K562 (cell line): ENCODE results near the gene PSAP. TPM values are rescaled to one million over a fixed set of nuclear protein-coding genes. Genes with fewer than 3 reads are reported as not detected.
"Not testable (repeated sequence)": the region's sequence is repeated elsewhere in the genome, so short reads cannot be mapped to it uniquely, and the experiment has no call there.

Experiments used
- ASH1L ChIP-seq: fragments of 450-650 bp; IDR thresholded peaks from 2 replicates; pipeline ENCODE4 v1.6.1; 2018; ENCODE audit warnings: borderline replicate concordance, mild to moderate bottlenecking, low read depth; ENCODE audit not compliant: partially characterized antibody
- ESRRA ChIP-seq: fragments of 450-650 bp; IDR thresholded peaks from 2 replicates; pipeline ENCODE4 v1.6.1; 2014; ENCODE audit warnings: low read depth, mild to moderate bottlenecking, moderate library complexity, borderline replicate concordance
- KAT7 ChIP-seq: sonication (generic); formaldehyde crosslinking; IDR thresholded peaks from 2 replicates; pipeline ENCODE4 v1.8.0; 2022; ENCODE audit warnings: missing genetic modification reagents, mild to moderate bottlenecking, borderline replicate concordance
- L3MBTL2 ChIP-seq: fragments of 450-650 bp; IDR thresholded peaks from 2 replicates; pipeline ENCODE4 v1.6.1; 2016; ENCODE audit warnings: mild to moderate bottlenecking, moderate library complexity
- MEF2D ChIP-seq: conservative IDR thresholded peaks from 2 replicates; pipeline ENCODE4 v1.6.1; 2016; ENCODE audit warnings: low read depth, missing genetic modification characterization, missing compliant biosample characterization
- MTA1 ChIP-seq: fragments of 450-650 bp; IDR thresholded peaks from 2 replicates; pipeline ENCODE4 v1.6.1; 2017; ENCODE audit warnings: borderline replicate concordance
- NR2C2 ChIP-seq, 2 experiments: fragments of 200-800 bp in 1 of 2; sonication (Bioruptor generic) in 1 of 2; sonication (generic) in 1 of 2; formaldehyde crosslinking in 1 of 2; IDR thresholded peaks; 2 replicates each; pipeline versions ENCODE4 v1.6.1 to v1.8.0; 2016 to 2022; ENCODE audit warnings: mild to moderate bottlenecking in 1 of 2, missing compliant biosample characterization in 1 of 2, missing genetic modification characterization in 1 of 2, missing genetic modification reagents in 1 of 2
- POLR2A ChIP-seq: fragments of 450-650 bp; conservative IDR thresholded peaks from 2 replicates; pipeline ENCODE4 v1.6.1; 2016
- TOE1 ChIP-seq, 2 experiments: fragments of 450-650 bp in 1 of 2; sonication (generic) in 1 of 2; formaldehyde crosslinking in 1 of 2; IDR thresholded peaks; 2 replicates each; pipeline versions ENCODE4 v1.7.1 to v1.8.0; 2016 to 2022; ENCODE audit warnings: borderline replicate concordance in 2 of 2, mild to moderate bottlenecking in 2 of 2, antibody characterized with exemption in 1 of 2, inconsistent platforms in 1 of 2, low read depth in 1 of 2, missing genetic modification reagents in 1 of 2, moderate library complexity in 1 of 2
- ZNF12 ChIP-seq: sonication (generic); formaldehyde crosslinking; IDR thresholded peaks from 2 replicates; pipeline ENCODE4 v1.4.0; 2020; ENCODE audit warnings: mild to moderate bottlenecking, missing genetic modification reagents
- ZNF76 ChIP-seq: fragments of 250-450 bp; sonication (Bioruptor Pico); IDR thresholded peaks from 2 replicates; pipeline ENCODE4 v1.4.0; 2020; ENCODE audit warnings: mild to moderate bottlenecking, moderate library complexity, borderline replicate concordance
- ZSCAN29 ChIP-seq: fragments of 450-650 bp; IDR thresholded peaks from 2 replicates; pipeline ENCODE4 v1.6.1; 2017
- polyA plus RNA-seq, 8 experiments: library from polyadenylated mRNA; depleted of rRNA in 4 of 8; stranded (reverse) in 5 of 8; unstranded in 3 of 8; fragments of >200 nt; fragmentation: Nextera tagmentation in 2 of 8; fragmentation: Illumina TruSeq in 1 of 8; extraction: Ambion mirVana in 2 of 8; extraction: Trizol in 1 of 8; gene quantifications; 2 replicates each; pipeline versions ENCODE4 v1.2.1 to v1.2.3, GENCODE V29; 2011 to 2014; ENCODE audit warnings: inconsistent platforms in 1 of 8, missing spikeins in 1 of 8
- total RNA-seq, 7 experiments: library from RNA; depleted of rRNA in 6 of 7; stranded (reverse); fragments of >200 nt in 6 of 7; fragmentation: Illumina TruSeq in 2 of 7; extraction: Trizol in 2 of 7; gene quantifications; 2 replicates each; pipeline versions ENCODE4 v1.2.1 to v1.2.3, GENCODE V29; 2011 to 2021; ENCODE audit warnings: low replicate concordance in 1 of 7
- TF ChIP-seq, protein P1 (sequence below): fragments of 200-800 bp; sonication (Bioruptor generic); IDR thresholded peaks from 2 replicates; pipeline ENCODE4 v1.6.1; 2017; ENCODE audit warnings: missing genetic modification characterization, missing compliant biosample characterization
- TF ChIP-seq, protein P2 (sequence below): sonication (generic); formaldehyde crosslinking; IDR thresholded peaks from 2 replicates; pipeline ENCODE4 v1.8.0; 2022; ENCODE audit warnings: mild to moderate bottlenecking, missing genetic modification reagents
- TF ChIP-seq, protein P3 (sequence below): fragments of 450-650 bp; conservative IDR thresholded peaks from 2 replicates; pipeline ENCODE4 v1.6.1; 2016; ENCODE audit warnings: missing genetic modification characterization, low read depth, mild to moderate bottlenecking, control low read depth, missing compliant biosample characterization
- TF ChIP-seq, protein P4 (sequence below): sonication (generic); formaldehyde crosslinking; IDR thresholded peaks from 2 replicates; pipeline ENCODE4 v1.8.1; 2023; ENCODE audit warnings: missing genetic modification reagents, mild to moderate bottlenecking, borderline replicate concordance

The PSAP gene
- total and polyA plus RNA-seq, 9 of the 15 experiments (the other 6 are each of a cell fraction or from before 2014, with no cell fraction given): 245 to 700 (median 429) TPM

DNA sequence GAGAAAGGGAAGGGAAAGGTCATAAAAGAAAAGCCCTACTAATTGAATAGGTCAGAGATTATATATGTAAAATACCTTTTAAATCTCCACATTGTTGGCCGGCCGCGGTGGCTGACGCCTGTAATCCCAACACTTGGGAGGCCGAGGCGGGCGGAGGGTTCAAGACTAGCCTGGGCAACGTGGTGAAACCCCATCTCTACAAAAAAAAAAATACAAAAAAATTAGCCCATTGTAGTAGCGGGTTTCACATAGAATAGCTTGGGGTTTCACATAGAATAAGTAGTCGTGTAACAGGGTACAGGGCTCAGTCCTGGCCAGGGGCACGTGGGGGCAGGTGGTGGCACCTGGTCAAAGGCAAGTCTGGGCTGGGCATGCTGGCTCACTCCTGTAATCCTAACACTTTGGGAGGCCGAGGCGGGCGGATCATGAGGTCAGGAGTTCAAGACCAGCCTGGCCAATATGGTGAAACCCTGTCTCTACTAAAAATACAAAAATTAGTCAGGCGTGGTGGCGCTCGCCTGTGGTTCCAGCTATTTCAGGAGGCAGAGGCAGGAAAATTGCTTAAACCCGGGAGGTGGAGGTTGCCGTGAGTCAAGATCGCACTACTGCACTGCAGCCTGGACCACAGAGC is 529 bp upstream of the PSAP start (continued):
- not testable (repeated sequence) for TF ChIP-seq TOE1 (IDR thresholded peaks at IDR 0.05; ENCODE audit: borderline replicate concordance)
- TF ChIP-seq TOE1 (CRISPR knock-in tag; IDR thresholded peaks at IDR 0.05; ENCODE audit: borderline replicate concordance, low read depth) (0 out of 2 replicates have a peak, but pooled peaks have one; percentile 43), ESRRA (0 out of 2 replicates have a peak, but pooled peaks have one; percentile 16), L3MBTL2 (peak; percentile 38; the same call in 1 of the 2 replicates), ZNF12 (peak; percentile 31; the same call in 1 of the 2 replicates), ZNF76 (CRISPR knock-in tag) (0 out of 2 replicates have a peak, but pooled peaks have one; percentile 21), POLR2A (peak; percentile 54; the same call in 1 of the 2 replicates), MEF2D (tag) (0 out of 2 replicates have a peak, but pooled peaks have one; percentile 43), NR2C2 (CRISPR knock-in tag; IDR thresholded peaks at IDR 0.05) (0 out of 2 replicates have a peak, but pooled peaks have one; percentile 23), NR2C2 (tag; IDR thresholded peaks at IDR 0.05) (peak; percentile 79; the same call in 1 of the 2 replicates), ASH1L (peak; percentile 57), KAT7 (CRISPR knock-in tag) (0 out of 2 replicates have a peak, but pooled peaks have one; percentile 47), ZSCAN29 (0 out of 2 replicates have a peak, but pooled peaks have one; percentile 15), MTA1 (peak; percentile 39; the same call in 1 of the 2 replicates)
- TF ChIP-seq, protein P1, sequence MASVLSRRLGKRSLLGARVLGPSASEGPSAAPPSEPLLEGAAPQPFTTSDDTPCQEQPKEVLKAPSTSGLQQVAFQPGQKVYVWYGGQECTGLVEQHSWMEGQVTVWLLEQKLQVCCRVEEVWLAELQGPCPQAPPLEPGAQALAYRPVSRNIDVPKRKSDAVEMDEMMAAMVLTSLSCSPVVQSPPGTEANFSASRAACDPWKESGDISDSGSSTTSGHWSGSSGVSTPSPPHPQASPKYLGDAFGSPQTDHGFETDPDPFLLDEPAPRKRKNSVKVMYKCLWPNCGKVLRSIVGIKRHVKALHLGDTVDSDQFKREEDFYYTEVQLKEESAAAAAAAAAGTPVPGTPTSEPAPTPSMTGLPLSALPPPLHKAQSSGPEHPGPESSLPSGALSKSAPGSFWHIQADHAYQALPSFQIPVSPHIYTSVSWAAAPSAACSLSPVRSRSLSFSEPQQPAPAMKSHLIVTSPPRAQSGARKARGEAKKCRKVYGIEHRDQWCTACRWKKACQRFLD: peak; percentile 50; the same call in 1 of the 2 replicates
- TF ChIP-seq, protein P2, sequence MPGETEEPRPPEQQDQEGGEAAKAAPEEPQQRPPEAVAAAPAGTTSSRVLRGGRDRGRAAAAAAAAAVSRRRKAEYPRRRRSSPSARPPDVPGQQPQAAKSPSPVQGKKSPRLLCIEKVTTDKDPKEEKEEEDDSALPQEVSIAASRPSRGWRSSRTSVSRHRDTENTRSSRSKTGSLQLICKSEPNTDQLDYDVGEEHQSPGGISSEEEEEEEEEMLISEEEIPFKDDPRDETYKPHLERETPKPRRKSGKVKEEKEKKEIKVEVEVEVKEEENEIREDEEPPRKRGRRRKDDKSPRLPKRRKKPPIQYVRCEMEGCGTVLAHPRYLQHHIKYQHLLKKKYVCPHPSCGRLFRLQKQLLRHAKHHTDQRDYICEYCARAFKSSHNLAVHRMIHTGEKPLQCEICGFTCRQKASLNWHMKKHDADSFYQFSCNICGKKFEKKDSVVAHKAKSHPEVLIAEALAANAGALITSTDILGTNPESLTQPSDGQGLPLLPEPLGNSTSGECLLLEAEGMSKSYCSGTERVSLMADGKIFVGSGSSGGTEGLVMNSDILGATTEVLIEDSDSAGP (CRISPR knock-in tag): 0 out of 2 replicates have a peak, but pooled peaks have one; percentile 13
- TF ChIP-seq, protein P3, sequence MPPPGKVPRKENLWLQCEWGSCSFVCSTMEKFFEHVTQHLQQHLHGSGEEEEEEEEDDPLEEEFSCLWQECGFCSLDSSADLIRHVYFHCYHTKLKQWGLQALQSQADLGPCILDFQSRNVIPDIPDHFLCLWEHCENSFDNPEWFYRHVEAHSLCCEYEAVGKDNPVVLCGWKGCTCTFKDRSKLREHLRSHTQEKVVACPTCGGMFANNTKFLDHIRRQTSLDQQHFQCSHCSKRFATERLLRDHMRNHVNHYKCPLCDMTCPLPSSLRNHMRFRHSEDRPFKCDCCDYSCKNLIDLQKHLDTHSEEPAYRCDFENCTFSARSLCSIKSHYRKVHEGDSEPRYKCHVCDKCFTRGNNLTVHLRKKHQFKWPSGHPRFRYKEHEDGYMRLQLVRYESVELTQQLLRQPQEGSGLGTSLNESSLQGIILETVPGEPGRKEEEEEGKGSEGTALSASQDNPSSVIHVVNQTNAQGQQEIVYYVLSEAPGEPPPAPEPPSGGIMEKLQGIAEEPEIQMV: peak; percentile 26
- TF ChIP-seq, protein P4, sequence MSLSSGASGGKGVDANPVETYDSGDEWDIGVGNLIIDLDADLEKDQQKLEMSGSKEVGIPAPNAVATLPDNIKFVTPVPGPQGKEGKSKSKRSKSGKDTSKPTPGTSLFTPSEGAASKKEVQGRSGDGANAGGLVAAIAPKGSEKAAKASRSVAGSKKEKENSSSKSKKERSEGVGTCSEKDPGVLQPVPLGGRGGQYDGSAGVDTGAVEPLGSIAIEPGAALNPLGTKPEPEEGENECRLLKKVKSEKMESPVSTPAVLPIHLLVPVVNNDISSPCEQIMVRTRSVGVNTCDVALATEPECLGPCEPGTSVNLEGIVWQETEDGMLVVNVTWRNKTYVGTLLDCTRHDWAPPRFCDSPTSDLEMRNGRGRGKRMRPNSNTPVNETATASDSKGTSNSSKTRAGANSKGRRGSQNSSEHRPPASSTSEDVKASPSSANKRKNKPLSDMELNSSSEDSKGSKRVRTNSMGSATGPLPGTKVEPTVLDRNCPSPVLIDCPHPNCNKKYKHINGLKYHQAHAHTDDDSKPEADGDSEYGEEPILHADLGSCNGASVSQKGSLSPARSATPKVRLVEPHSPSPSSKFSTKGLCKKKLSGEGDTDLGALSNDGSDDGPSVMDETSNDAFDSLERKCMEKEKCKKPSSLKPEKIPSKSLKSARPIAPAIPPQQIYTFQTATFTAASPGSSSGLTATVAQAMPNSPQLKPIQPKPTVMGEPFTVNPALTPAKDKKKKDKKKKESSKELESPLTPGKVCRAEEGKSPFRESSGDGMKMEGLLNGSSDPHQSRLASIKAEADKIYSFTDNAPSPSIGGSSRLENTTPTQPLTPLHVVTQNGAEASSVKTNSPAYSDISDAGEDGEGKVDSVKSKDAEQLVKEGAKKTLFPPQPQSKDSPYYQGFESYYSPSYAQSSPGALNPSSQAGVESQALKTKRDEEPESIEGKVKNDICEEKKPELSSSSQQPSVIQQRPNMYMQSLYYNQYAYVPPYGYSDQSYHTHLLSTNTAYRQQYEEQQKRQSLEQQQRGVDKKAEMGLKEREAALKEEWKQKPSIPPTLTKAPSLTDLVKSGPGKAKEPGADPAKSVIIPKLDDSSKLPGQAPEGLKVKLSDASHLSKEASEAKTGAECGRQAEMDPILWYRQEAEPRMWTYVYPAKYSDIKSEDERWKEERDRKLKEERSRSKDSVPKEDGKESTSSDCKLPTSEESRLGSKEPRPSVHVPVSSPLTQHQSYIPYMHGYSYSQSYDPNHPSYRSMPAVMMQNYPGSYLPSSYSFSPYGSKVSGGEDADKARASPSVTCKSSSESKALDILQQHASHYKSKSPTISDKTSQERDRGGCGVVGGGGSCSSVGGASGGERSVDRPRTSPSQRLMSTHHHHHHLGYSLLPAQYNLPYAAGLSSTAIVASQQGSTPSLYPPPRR (CRISPR knock-in tag): peak; percentile 63; the same call in 1 of the 2 replicates
